Effector CD4-positive, alpha-beta T cell (primary cell): ENCODE data around the gene BRINP2.

Experiments
- DNase-seq: peaks from one replicate; pipeline ENCODE4 v3.0.0-alpha.2; 2020

The BRINP2 gene

DNA sequence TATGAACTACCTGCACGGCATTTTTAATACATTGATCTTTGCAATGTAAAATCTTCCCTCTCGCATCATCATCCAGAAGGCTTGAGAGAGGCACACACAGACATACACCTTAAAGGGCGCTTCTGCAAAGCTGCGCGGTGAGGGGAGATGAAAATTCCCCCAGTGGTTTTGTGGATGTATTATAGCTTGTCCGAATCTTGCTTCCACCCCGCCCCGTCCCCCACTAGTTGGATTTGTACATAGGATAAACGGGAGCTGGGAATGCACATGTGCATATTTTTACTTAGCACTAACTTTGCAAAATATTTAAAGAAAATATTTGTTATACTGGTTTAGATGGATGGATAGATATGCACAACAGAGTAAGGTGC lies 5.7 kb upstream of the BRINP2 start:
- no peak for DNase-seq

DNA sequence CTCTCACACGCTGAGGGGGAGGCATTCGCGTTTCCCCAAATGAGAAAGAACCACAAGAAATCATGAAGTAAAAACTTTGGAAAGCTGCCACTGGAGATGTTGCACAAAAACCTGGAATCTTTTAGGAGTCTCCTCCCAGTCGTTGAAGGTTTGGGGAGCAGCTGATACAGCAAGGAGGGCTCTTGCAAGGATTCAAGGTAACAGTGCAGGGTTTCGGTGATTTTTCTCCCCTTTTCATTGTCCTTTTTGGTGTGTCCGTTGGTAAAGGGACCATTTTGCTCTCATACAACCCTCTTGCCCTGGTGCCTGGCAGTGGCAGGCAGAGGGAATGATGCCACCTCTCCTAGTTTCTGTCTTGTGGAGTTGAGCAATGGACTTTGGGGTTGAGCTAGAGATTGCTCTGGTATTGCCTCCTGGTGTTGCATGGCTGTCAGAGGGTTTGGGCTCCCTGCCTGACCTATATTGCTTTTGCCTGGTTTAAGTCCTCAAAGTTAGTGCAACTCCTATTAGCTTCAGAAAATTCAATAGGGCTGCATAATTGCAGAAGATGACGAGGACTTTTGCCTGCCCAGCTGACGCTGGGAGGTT lies 872 bp downstream of the BRINP2 start:
- DNase-seq, result no peak

DNA sequence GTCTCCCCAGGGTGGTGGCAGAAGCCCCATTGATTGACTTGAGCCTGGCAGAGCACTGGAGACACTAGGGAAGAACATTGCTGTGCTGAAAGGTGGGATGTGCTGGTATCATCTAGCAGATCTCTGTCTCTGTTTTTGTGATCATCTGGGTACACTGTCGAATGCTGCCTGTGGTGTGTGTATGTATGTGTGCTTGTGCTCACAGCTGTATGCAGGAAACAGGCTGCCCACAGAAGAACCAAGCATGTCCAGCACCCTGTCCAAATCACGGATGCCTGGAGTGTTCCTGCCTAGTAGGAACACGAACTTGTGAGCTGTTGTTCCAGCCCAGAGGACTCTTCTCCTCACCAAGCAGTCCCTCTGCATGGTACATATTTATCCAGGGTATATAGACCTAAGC lies 1.5 kb downstream of the BRINP2 start:
- DNase-seq, result no peak

DNA sequence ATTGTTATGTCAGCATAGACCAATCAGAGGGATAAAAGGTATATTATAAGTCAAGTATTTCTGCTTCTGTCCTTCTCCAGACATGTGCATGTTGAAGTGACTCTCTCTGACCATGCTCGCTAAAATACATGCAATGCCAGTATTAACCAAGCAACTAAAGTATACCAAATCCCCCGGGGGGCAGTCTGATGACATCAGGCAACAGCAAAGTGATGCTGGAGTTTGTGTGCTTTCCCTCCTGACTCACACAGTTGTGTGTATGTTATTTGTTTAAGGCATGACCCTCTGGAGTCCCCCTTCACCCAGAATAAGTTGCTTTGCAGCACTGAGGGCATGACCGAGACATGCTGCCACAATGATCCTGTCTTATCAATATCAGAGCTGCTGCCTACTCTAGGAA lies 2.1 kb downstream of the BRINP2 start:
- no peak for DNase-seq

DNA sequence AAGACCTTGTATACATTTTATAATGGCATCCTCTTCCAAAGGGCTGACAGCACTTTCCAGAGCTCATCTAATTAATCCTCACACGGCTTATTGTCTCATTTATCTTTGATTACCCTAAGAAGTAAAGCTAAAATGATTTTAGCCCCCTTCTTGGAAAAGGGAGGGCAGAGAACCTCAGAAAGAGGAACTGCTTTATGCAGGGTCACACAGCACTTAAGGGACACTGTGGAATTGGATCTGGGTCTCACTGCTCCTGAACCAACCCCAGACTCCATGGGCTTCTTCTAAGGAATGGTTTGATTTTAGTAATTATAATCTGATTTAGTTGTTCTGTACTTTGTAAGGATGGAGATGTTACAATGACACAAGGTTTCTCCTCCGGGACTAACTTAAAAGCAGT lies 3.2 kb downstream of the BRINP2 start:
- DNase-seq, result no peak

DNA sequence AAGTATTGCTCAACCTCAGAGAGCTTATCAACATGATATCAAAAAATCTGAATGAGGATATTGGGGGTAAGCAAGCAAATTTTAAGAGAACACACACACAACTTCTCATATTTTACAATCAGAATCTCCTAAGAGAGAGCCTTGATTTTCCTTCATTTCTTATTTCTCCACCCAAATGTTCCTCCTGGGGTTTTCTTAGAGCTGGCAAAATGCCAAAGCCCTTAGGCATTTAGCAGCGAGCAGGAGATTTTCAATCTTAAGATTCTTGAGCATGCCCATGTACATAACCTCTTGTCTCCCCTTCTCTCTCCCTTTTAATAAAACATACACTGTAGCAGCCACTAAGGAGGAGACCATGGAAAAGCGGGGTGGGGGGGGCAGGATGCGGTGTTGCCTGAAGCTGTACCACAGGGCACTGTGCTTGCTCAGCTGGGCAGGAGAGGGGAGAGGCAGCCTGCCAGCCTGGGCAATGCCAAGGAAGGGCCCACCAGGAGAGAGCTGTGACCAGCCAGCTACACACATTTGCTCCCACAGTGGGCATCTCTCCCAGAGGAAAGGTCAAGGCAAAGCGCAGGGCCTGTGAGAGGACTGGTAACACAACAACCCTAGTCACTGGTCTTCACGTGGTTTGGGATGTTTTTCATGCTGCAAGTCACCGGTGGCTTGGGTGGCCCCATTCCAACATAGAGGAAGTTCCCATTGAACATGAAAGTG lies 4.3 kb downstream of the BRINP2 start:
- no peak for DNase-seq

DNA sequence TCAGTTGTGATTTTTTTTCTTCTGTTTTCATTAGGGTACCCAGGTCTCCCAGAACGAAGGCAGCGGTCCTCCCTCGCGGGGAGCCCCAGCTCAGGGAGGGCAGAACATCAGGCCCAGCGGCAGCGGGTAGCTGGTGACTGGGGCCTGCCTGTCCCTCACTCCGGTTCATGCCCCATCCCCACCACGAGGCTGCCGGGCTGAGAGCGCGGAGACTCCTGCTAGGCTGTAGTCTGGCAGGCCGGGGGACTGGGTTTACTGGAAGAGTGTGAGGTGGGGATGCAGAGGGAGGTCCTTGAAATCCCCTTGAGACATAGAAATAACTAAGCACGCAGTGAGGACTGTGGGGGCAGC lies 10.5 kb downstream of the BRINP2 start:
- no peak for DNase-seq

DNA sequence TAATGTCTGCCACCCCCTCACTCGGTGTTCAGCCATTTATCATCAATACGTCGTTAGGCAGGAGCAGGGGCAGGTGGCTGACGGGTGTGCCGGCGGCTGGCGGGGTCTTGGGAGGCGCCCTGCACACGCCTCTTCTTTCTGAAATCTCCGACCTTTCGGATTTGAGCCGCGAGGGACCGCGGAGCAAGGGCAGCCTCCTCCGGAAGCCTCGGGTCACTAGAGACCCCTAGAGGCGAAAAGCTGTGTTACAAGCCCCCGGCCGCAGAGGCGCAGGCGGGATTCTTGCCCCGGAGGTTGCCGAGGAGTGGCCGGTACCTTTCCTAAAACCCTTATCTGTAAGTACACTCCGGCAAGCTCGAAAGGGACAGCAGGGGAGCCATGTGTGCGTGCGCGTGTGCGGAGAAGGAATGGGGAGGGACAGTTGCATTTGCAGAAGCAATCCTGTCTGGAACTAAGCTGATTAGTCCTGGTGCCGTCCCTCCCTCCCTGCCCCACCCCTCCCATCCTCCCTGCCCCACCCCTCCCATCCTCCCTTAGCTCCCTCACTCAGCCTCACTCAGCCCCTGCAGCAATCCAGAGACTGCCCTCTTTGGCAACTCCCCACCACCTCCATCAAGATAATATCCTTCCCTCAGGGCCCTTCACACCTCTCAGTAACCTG lies 11.0 kb downstream of the BRINP2 start:
- no peak for DNase-seq

DNA sequence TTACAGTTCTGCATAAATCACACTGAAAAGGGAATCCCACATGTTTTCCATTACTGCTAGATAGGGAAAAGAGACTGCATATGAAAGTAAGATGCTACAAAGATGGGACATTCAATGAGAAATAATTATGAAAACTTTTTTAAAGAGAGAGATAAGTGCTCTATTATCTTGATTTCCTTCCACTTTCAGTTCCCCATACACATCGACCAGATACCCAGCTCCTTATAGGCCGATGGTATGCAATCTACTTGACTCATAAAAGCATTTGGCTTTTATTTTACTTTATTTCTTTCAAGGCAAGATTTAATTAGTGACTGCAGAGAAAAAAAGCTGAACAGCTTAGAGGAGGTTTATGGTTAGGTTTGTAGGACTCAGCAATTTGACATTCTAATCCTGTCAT lies 13.1 kb downstream of the BRINP2 start:
- DNase-seq, result no peak

DNA sequence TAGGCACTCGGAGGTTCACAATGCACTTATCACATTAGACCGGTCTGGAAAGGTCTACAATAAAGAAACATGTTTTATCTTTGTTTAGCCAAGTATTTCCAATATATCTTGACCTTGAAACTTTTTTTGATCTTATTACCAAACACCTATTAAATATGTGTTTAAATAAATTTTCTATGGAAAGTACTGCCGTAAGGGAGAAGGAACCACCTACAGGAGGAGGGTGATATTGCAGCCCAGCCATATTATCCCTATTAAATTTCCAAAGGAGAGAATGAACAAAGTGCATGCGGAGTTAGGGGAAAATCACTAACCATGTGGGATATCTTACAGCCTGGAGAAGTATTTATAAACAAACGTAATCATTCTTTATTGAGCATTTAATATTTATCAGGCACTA lies 14.5 kb downstream of the BRINP2 start:
- no peak for DNase-seq

DNA sequence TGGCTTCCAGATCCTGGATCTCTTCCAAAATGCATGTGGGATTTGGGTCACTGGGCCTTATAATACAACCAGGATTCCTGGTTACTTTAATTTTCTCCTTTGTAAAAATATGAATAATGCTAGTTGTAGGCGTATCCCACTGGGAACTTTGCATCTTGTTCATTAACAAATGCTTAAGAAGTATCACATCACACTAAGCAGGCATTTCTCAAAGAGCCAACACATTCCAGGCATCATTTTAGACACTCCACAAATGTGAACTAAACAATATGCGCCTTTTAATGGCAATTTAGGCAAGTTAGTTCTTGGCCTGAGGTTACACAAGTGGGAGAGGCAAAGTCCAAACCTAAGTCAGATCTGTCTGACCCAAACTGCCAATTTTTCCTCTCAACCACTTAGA lies 15.9 kb downstream of the BRINP2 start:
- DNase-seq, result no peak

DNA sequence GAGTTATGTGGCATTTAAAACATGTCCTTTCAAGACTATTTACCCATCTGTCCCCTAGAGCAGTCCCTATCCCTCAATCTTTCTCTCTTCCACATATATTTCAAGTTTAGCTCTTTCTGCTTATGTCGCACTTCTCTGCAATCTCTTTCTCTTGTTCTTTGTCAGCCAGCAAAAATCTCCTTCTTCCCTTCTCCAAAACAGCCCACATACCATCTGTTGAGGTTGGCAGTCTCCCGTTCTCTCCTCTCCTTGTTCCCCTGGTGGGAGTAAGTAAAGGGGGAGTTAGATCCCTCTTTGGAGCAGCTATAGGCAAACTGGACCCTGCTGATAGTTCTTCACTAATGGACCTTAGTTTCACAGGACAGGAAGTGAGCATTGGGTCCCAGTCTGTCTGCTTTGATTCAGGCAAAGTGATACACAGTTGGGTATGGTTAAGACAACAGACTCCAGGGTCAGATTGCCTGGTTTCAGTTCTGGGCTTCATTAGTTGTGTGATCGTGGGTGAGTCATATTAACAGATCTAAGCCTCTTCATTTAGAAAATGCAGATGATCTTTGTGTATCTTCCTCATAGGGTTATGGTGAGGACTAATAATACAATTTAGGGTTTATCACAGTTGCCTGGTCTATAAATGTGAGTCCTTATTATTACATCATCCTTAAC lies 19.7 kb downstream of the BRINP2 start:
- DNase-seq, result no peak

DNA sequence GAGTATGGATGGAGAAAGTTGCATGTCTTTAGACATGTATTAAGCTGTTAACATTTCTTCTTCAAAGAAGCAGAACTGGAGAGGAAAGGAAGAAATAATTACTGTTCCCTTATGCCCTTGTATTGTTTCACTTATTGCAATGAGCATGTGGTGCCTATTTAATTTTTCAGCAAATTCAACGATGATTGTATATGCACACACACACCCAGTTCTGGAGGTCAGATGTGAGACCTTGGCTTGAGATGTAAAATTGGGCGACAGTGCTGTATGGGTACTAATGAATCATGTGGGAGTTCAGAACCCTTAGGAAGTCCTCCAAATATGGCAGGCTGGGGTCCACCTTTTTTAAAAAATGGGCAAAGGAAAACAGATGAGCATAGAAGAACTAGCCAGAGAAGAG lies 27.5 kb downstream of the BRINP2 start:
- no peak for DNase-seq

DNA sequence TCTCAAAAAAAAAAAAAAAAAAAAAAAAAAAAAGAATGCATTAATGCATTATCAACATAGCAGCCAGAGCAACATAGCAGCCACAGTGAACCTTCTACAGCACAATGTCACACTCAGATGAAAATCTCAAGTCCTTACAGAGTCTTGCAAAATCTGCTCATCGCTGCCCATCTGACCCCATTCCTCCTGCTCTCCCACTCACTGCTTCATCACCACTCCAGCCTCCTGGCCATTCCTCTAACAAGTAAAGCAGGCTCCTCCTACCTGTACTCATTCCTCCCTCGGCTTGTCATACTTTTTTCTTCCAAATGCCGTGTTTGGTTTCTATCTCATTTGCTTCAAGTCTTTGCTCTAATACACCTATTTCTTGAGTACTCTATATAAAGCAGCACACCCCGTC lies 29.5 kb downstream of the BRINP2 start:
- DNase-seq, result no peak

DNA sequence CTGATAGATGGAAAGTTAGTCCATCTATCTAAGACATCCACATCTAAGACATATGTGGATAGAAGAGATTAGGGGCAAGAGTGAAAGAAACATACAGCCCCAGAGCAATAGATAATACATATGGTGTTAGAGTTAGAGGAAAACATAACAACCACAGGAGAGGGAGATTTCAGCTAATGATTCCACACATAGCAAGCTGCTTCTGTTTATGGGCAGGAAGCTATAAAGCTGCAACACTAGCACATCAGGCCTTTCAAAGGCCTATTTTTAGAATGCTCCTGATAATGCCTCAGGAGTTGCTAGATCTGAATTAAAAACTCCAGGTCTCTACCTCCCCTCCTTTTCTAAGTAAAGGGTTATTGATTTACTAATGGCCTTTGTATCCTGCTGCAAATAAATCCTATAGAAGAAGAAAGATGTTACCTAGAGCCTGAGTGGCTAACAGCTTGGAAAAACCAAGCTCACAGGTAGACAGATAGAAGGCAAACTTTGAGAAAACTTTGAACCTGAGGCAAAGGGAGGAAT lies 36.1 kb downstream of the BRINP2 start:
- DNase-seq, result no peak

DNA sequence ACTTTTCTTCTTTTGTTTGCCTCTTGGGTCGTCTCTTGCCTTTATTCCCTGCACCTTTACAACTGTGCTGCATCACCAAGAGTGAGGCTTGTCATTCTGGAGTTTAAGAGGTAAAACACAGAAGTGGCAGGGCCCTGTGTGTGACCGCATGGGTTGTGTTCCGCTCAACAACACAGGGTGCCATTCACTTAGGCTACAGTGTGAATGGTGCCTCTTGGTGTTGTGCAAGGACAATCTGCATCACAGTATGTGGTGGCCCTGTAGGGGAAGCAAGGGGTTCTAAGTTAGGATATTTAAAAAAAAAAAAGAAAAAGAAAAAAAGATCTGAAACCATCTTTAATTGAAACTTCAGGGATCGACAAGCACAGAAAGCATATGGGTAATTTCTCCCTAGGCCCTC lies 38.2 kb downstream of the BRINP2 start:
- DNase-seq, result no peak

DNA sequence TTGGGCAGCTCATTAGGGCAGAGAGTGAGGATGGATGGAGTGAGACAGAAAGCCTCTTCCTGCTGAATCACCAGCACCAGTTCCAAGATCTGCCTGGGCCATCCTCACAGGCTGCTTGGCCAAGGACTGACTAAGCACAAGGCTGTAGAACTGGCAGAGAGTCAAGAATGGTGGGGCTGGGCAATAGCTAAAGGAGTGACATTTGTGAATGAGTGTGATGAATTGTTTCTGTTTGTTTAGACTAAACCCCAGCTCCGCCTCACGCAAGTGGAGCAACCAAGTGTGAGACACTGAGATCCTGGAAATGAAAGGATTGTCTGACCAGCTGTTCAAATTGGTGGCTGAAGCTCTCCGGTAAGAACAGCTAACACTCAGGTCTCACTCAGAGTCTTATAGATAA lies 38.6 kb downstream of the BRINP2 start:
- no peak for DNase-seq

DNA sequence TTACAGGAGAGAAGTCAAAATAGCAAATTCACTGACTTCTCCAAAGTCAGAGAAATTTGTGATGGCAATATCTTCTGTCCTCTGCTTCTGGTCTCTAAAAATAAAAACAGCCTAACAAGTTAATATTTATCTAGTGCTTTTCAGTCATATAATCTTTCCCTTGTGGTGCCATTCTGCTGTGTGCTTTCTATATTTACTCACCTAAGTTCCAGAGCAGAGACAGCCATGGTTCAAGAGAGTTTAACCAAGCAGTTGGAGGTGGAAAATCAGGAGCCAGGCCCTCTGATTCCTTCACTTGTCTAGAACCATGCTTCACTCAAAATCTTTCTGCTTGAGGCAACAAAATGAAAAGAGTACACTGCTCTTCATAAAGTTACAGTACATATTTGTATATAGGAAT lies 39.3 kb downstream of the BRINP2 start:
- DNase-seq, result no peak

DNA sequence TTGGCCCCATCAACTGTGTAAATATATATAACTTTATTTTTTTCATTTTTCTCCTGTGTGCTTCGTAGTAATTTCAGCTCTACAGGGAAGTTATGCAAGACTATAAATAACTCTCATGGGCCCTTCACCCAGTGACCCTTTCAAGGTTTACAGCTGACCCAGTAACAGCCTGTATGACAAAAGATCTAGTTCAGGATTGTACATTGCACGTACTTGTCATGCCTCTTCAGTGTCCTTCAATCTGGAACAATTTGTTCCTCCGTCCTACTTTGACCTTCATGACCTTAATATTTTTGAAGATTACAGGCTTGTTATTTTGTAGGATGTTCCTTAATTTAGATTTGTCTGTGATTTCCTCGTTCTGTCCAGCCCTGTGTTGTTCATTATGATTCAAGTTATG lies 40.5 kb downstream of the BRINP2 start:
- DNase-seq, result no peak

DNA sequence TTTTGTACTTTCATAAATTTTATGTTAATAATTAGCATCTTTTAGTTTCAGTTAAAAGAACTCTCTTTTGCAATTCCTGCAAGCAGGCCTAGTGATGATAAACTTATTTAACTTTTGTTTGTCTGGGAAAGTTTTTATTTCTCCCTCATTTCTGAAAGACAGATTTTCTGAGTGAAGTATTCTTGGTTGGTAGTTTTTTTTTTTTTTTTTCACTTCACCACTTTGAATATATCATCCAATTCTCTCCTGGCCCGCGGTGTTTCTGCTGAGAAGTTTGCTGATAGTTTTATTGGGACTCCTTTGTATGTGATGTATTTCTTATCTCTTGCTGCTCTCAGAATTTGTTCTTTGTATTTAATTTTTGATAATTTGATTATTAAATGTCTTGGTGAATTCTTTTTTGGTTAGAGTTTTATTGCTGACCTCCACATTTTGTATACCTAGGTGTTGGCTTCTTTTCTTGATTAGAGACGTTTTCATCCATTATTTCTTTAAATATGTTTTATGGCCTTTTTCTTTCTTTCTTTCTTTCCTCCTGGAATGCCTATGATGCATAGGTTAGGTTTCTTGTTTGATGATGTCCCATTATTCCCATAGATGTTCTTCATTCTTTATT lies 45.9 kb downstream of the BRINP2 start:
- no peak for DNase-seq

DNA sequence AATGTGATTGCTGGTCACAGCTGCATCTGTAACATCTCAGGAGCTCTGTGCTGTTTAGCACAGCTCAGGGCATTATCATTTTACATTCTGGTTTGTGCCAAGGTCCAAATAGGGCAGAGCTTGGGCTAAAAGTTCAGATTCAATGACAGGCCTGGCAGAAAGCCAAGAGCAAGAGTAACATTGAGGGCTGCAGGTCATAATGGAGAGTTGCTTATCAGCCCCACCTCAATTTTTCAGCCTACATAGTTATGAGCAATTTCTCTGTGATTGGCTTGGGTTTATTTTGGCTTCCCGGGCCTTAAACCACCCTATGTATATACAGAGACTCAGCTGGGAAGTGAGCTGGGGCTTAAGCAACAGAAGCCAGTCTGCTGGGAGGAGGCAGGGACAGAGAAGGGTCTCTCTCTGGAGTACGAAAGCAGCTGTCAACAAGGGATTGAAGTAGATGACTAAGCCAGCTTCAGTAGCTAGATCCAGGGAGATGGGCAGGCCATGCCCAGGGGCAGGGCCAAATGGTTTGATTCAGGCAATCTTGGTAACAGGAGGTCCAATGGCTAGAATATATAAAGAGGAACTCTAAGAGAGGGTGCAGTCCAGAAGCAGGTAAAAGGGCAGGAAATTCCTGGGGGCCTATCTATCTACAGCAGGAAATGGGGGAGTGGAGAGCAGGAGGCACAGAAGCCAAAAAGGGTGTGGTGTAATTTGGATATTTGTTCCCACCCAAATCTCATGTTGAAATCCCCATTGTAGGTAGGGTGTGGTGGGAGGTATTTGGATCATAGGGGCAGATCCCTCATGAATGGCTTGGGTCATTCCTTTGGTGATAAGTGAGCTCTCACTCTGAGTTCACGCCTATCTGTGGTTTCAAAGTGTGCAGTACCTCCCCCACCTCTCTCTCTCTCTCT lies 49.0 kb downstream of the BRINP2 start:
- DNase-seq, result no peak

DNA sequence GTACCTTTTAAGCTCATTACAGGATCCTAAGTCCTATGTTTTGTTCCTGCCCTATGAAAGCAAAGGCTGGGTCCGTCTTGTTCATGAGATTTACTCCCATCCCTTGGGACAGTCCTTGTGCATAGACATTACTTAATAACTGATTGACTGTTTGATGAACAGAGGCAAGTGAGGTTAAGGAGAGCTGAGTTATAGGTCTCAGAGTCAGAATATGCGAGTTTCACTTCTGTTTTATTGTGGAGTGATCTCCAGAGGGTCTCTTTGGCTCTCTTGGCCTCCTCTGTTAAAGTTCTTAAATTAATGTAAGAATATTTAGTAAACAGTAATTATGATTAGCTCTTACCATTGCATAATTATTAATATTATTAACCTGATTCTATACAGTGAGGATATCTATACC lies 52.6 kb downstream of the BRINP2 start:
- DNase-seq, result no peak
